Pulmonary artery endothelial cell (primary cell): Measurements from ENCODE around the gene DPH2. TPM values are rescaled to one million over a fixed set of nuclear protein-coding genes. Genes with fewer than 3 reads are reported as not detected.

Experiments used
- DNase-seq: peaks from one replicate; pipeline ENCODE4 v3.0.0-alpha.2; 2011; ENCODE audit warnings: low read depth, low spot score
- total RNA-seq: library from RNA; depleted of rRNA; stranded (reverse); fragments of >200 nt; gene quantifications from 2 replicates; pipeline ENCODE4 v1.2.3, GENCODE V29; 2014

DPH2 gene
- total RNA-seq = 25.9 and 35.7 TPM in 2 replicates

GRCh38 chr1:43969746-43970466 is at the start of gene DPH2:
TSS of gene DPH2 (plus strand) at chr1:43970010. CDS start at chr1:43970176, 166 bp downstream.
- DNase-seq = peak; percentile 92

DNA sequence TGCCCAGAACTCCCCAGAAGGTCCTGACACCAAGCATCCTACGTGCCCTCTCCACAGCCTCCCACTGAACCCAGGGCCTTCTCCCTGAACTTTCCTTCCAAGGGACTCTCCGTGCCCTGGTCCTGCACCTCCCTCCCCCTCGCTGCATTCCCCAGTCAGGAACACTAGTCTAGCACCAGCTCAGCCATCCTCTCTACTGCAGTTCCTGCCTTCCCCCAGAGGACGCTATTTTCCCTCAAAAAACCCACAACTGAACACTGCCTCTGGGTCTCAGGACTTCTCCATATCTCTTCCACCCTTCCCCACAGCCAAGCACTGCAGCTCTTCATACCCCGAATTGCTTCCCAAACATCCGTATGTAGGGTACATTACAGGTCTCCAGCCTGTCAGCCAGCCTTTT is 48.8 kb upstream of the DPH2 start:
- DNase-seq = no peak

DNA sequence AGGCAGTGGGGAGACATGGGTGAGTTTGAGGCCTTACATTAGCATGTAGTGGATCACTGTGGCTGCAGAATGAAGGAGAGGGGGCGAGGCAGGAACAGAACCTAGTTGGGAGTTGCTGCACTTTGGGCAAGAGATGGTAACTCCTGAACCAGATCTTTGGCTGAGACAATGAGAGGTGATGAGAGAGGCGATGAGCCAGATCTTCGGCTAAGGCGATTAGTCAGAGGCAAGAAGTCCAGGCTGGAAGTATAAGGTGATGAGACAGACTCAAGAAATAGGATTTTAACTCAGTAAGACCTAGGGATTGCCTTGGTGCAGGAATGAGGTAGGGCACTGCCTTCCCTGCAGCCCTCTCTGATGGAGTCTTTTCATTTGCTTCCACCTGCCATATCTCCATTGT is 45.3 kb upstream of the DPH2 start:
- no peak for DNase-seq

- DNase-seq = no peak
Observed at GRCh38 chr1:43925846-43926245, 44.0 kb upstream of the DPH2 start.

GRCh38 chr1:43930168-43930948 is 39.5 kb upstream of the DPH2 start:
- no peak for DNase-seq

DNA sequence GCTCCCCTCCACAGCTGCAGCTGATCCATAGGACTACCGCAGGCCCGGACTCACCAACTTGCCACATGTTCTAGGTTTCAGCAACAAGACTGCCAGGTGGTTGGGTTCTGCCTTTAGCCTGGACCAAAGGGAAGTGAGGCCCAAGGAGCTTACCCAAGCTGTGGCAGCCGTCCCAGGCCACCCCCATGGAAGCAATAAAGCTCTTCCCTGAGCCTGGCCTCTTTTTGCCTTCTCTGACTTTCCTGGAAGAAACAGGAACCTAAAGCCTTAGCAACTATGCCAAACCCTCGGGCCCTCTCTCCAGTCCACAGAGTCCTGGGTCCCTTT is 38.9 kb upstream of the DPH2 start:
- no peak for DNase-seq

DNA sequence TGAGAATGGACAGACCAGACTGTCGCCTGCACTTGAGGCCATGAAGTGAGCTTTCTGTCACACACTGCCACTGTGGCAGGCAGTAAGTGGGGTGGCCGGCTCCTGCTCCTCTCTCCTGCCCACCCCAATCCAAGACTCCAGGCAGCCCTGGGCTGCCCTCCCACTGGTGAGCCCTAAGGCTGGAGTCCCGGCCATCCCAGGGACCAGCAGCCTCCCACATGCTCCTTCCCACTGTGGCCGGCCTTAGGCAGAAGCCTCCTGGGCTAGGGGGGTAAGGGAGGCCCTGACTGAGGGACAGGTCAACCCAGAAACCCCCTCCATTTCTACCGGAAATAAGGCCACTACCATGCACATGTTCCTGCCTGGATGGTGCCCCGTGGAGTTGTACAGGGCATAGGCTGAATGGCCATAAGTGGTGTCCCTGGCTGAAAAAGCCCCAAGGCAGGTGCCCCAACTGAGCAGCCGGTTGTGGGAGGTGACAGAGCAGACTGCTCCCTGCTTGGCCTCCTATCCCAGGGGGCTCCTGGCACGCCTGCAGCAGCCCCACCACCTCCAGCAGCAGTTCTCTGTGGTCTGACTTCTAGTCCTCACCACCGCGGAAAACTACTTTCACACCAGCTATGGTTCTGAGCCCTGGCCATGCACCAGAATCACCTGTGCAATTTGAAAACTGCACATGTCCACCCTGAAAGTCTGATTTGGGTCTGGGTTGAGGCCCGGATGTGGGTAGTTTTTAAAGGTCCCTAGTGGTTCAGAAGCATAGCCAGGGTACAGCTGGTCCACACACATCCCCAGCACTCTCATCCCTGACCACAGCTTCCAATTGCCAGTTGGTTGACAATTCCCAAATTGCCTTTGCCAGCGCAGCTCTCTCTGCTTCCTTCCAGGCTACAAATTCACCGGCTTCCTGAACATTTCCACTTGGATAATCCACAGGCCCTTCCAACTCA is 37.8 kb upstream of the DPH2 start:
- no peak for DNase-seq

- DNase-seq = no peak
Observed at GRCh38 chr1:43932786-43933385, 36.9 kb upstream of the DPH2 start.

- no peak for DNase-seq
Observed at GRCh38 chr1:43933386-43934100, 36.3 kb upstream of the DPH2 start, which contains the start of gene ARTN. TSS of gene ARTN (plus strand) at chr1:43933801. CDS start at chr1:43935657, 1,856 bp downstream.

DNA sequence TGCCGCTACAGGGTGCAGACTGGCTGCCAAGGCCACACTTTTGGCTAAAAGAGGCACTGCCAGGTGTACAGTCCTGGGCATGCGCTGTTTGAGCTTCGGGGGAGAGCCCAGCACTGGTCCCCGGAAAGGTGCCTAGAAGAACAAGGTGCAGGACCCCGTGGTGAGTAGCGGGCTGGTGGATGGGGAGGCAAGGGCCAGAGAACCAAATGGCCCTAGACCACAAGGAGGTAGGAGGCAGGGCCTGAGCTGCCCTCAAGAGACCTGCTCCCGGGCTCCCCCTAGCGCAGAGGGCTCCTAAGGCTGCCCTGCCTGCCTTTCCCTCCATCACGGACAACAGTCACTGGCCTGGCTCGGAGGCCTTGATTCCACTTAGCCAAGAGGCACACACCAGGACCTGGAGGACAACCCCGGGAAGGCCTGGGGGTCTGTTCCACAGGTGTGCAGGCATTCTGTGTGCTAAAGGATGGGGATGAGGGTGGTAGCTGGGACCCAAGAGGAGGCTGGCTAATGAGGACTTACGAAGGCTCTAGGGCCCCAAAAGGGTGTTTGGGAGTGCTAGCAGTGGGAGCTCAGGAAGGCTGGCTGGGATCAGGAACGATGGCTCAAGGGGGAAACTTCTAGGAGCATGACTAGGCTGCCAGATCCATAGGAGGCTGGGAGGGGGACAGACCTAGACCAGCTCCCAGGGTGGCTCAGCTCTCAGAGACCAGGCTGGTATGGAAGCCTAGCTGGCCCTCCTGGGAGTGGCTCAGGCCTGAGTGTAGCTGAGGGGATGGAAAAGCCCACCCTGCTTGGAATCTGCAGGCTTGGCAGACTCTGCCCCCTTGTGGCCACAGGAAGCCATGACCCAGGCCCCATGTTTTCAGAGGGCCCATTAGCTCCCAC is 35.5 kb upstream of the DPH2 start:
- DNase-seq = no peak

DNA sequence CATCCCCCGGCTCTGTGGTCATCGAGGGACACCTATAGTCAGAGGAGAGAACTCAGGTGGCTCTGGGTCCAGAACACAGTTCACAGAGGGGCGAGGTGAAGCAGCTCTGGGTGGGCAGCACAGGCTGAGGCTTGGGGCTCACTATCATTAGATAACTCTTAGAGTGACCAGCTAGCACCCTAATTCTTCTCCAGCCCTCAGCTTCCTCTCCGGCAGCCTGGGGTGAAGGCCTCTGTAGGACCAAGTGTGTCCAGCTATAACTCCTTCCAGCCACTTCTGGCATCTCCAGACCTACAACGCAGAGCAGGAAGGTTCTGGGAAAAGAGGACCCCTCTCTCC is 34.9 kb upstream of the DPH2 start:
- no peak for DNase-seq

DNA sequence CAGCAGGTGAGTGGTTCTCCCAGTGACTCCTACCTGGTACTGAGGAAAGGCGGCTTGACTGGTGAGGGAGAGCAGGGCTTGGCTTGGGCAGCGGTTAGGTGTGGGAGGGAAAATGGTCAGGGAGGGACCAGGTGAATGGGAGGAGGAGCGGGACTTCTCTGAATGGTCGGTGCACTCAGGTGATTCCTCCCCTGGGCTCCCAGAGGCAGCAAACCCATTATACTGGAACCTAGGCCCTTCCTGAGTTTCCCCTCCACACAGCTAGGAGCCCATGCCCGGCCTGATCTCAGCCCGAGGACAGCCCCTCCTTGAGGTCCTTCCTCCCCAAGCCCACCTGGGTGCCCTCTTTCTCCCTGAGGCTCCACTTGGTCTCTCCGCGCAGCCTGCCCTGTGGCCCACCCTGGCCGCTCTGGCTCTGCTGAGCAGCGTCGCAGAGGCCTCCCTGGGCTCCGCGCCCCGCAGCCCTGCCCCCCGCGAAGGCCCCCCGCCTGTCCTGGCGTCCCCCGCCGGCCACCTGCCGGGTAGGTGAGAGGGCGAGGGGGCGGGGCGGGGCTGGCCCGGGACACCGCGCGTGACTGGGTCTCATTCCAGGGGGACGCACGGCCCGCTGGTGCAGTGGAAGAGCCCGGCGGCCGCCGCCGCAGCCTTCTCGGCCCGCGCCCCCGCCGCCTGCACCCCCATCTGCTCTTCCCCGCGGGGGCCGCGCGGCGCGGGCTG is 33.9 kb upstream of the DPH2 start:
- DNase-seq = no peak

GRCh38 chr1:43936431-43937151 is 33.2 kb upstream of the DPH2 start:
- DNase-seq = no peak

- DNase-seq = no peak
Observed at GRCh38 chr1:43937179-43937865, 32.5 kb upstream of the DPH2 start.

GRCh38 chr1:43938383-43938782 is 31.4 kb upstream of the DPH2 start:
- no peak for DNase-seq

- DNase-seq = no peak
Observed at GRCh38 chr1:43938892-43939587, 30.8 kb upstream of the DPH2 start.

- no peak for DNase-seq
Observed at GRCh38 chr1:43942411-43942810, 27.4 kb upstream of the DPH2 start.
